ENCODE data around the gene CNOT6L.
A peak's percentile ranks its signal among the peaks of the same experiment; 100 is the strongest.
"Not testable (repeated sequence)": the region's sequence is repeated elsewhere in the genome, so short reads cannot be mapped to it uniquely, and the experiment has no call there.

CNOT6L gene

GRCh38 chr4:77818602-77819403, at the start of gene CNOT6L:
Gene CNOT6L (minus strand): TSS chr4:77819368. CDS start chr4:77819308, 60 bp downstream.
- DNase-seq (ENCODE audit: low read depth in 2 of 2) = peak in 1 of 2 experiments; percentile 60

- no peak for DNase-seq (ENCODE audit: low read depth in 2 of 2)
Measured at GRCh38 chr4:77865259-77865658, 46.1 kb upstream of the CNOT6L start.

- DNase-seq (ENCODE audit: low read depth in 2 of 2) = not testable (repeated sequence)
Measured at GRCh38 chr4:77863341-77863740, 44.2 kb upstream of the CNOT6L start.

GRCh38 chr4:77862478-77863216, 43.5 kb upstream of the CNOT6L start, which contains the start of gene MRPL1:
Gene MRPL1 (plus strand): TSS chr4:77862830. CDS start chr4:77862849, 19 bp downstream.
- DNase-seq (ENCODE audit: low read depth in 2 of 2) = peak; percentile 80

GRCh38 chr4:77861495-77861894, 42.3 kb upstream of the CNOT6L start:
- DNase-seq (ENCODE audit: low read depth in 2 of 2) = no peak

GRCh38 chr4:77859256-77859655, 40.1 kb upstream of the CNOT6L start:
- no peak for DNase-seq (ENCODE audit: low read depth in 2 of 2)

GRCh38 chr4:77856152-77856551, 37.0 kb upstream of the CNOT6L start:
- no peak for DNase-seq (ENCODE audit: low read depth in 2 of 2)

- no peak for DNase-seq (ENCODE audit: low read depth in 2 of 2)
Measured at GRCh38 chr4:77854431-77855111, 35.4 kb upstream of the CNOT6L start.

GRCh38 chr4:77852892-77853495, 33.8 kb upstream of the CNOT6L start:
- peak in 1 of 2 experiments; percentile 42 for DNase-seq (ENCODE audit: low read depth in 2 of 2)

GRCh38 chr4:77849278-77849965, 30.3 kb upstream of the CNOT6L start:
- no peak for DNase-seq (ENCODE audit: low read depth in 2 of 2)

GRCh38 chr4:77848508-77848907, 29.3 kb upstream of the CNOT6L start:
- no peak for DNase-seq (ENCODE audit: low read depth in 2 of 2)

GRCh38 chr4:77845929-77846328, 26.8 kb upstream of the CNOT6L start:
- DNase-seq (ENCODE audit: low read depth in 2 of 2) = no peak

GRCh38 chr4:77845400-77845799, 26.2 kb upstream of the CNOT6L start:
- DNase-seq (ENCODE audit: low read depth in 2 of 2) = no peak

- DNase-seq (ENCODE audit: low read depth in 2 of 2) = no peak
Measured at GRCh38 chr4:77844363-77844762, 25.2 kb upstream of the CNOT6L start.

GRCh38 chr4:77843628-77844027, 24.5 kb upstream of the CNOT6L start:
- no peak for DNase-seq (ENCODE audit: low read depth in 2 of 2)

- DNase-seq (ENCODE audit: low read depth in 2 of 2) = no peak
Measured at GRCh38 chr4:77834403-77834802, 15.2 kb upstream of the CNOT6L start.

GRCh38 chr4:77833126-77833724, 14.1 kb upstream of the CNOT6L start:
- no peak for DNase-seq (ENCODE audit: low read depth in 2 of 2)

- no peak for DNase-seq (ENCODE audit: low read depth in 2 of 2)
Measured at GRCh38 chr4:77827343-77827742, 8.2 kb upstream of the CNOT6L start.

GRCh38 chr4:77826275-77826674, 7.1 kb upstream of the CNOT6L start:
- no peak for DNase-seq (ENCODE audit: low read depth in 2 of 2)

GRCh38 chr4:77821775-77822174, 2.6 kb upstream of the CNOT6L start:
- no peak for DNase-seq (ENCODE audit: low read depth in 2 of 2)
